ENCODE data around the gene LARP4. TPM values are rescaled to one million over a fixed set of nuclear protein-coding genes. Genes with fewer than 3 reads are reported as not detected.
"Not testable (repeated sequence)": the region's sequence is repeated elsewhere in the genome, so short reads cannot be mapped to it uniquely, and the experiment has no call there.

The LARP4 gene
- total RNA-seq, 1 donor from 2014 or later = 117 TPM

- intact Hi-C loops (cut with micrococcal nuclease) = no loop called here
- Mint-ChIP-seq H3K4me3 (no peak overlapping the region), H3K36me3 (ENCODE audit: low read depth) (no peaks in the 10 kb centered on the region), H3K4me1 (no peaks in the 10 kb centered on the region), H3K27me3 (no peaks in the 10 kb centered on the region), H3K9me3 (no peaks in the 10 kb centered on the region), H3K27ac (no peak overlapping the region)
- DNase-seq = no peak
Observed at GRCh38 chr12:50387972-50388478, 12.7 kb upstream of the LARP4 start.

- not testable (repeated sequence) for H3K27me3 Mint-ChIP-seq
Observed at GRCh38 chr12:50388793-50389192, 11.9 kb upstream of the LARP4 start.

GRCh38 chr12:50390316-50390741 is 10.4 kb upstream of the LARP4 start:
- H3K27ac Mint-ChIP-seq = no peak overlapping the region
- H3K27me3 Mint-ChIP-seq = no peaks in the 10 kb centered on the region
- DNase-seq = no peak
- no peaks in the 10 kb centered on the region for H3K4me1 Mint-ChIP-seq
- no peak overlapping the region for H3K4me3 Mint-ChIP-seq
- H3K36me3 Mint-ChIP-seq (ENCODE audit: low read depth) = no peaks in the 10 kb centered on the region
- intact Hi-C loops (cut with micrococcal nuclease) = no loop called here
- no peaks in the 10 kb centered on the region for H3K9me3 Mint-ChIP-seq

More at GRCh38 chr12:50388793-50389192, 11.9 kb upstream of the LARP4 start:
- intact Hi-C loops (cut with micrococcal nuclease); H3K36me3 Mint-ChIP-seq (ENCODE audit: low read depth); H3K9me3 Mint-ChIP-seq; H3K27ac Mint-ChIP-seq; H3K4me1 Mint-ChIP-seq; H3K4me3 Mint-ChIP-seq; DNase-seq: not testable (repeated sequence)

- Mint-ChIP-seq H3K9me3 (no peaks in the 10 kb centered on the region), H3K4me3 (no peak overlapping the region), H3K36me3 (ENCODE audit: low read depth) (no peaks in the 10 kb centered on the region), H3K27ac (no peak overlapping the region), H3K4me1 (no peaks in the 10 kb centered on the region), H3K27me3 (peaks cover 6% of the 10 kb centered on the region)
- no peak for DNase-seq
- intact Hi-C loops (cut with micrococcal nuclease) = no loop called here
Observed at GRCh38 chr12:50394469-50395029, 6.1 kb upstream of the LARP4 start.

- H3K4me3 Mint-ChIP-seq = no peak overlapping the region
- H3K36me3 Mint-ChIP-seq (ENCODE audit: low read depth) = peaks cover 9% of the 10 kb centered on the region
- DNase-seq = no peak
- peaks cover 2% of the 10 kb centered on the region for H3K4me1 Mint-ChIP-seq
- no peaks in the 10 kb centered on the region for H3K9me3 Mint-ChIP-seq
- H3K27me3 Mint-ChIP-seq = peaks cover 6% of the 10 kb centered on the region
- intact Hi-C loops (cut with micrococcal nuclease) = no loop called here
- no peak overlapping the region for H3K27ac Mint-ChIP-seq
Observed at GRCh38 chr12:50397117-50397650, 3.5 kb upstream of the LARP4 start.

GRCh38 chr12:50398931-50399330 is 1.8 kb upstream of the LARP4 start:
- peaks cover 23% of the 10 kb centered on the region for H3K36me3 Mint-ChIP-seq (ENCODE audit: low read depth)

GRCh38 chr12:50400104-50400637 is 514 bp upstream of the LARP4 start:
- peaks cover 12% of the 10 kb centered on the region for H3K4me1 Mint-ChIP-seq

More at GRCh38 chr12:50398931-50399330, 1.8 kb upstream of the LARP4 start:
- Mint-ChIP-seq H3K4me3 (peak overlapping the region; percentile 31), H3K27me3 (peaks cover 6% of the 10 kb centered on the region), H3K4me1 (peaks cover 10% of the 10 kb centered on the region), H3K27ac (no peak overlapping the region), H3K9me3 (no peaks in the 10 kb centered on the region)
- DNase-seq = no peak
- intact Hi-C loops (cut with micrococcal nuclease) = no loop called here

GRCh38 chr12:50401500-50402081 is 906 bp downstream of the LARP4 start:
- Mint-ChIP-seq H3K36me3 (ENCODE audit: low read depth) (peaks cover 26% of the 10 kb centered on the region), H3K27ac (peak overlapping the region; percentile 97), H3K4me3 (peak overlapping the region; percentile 99), H3K9me3 (no peaks in the 10 kb centered on the region), H3K4me1 (peaks cover 12% of the 10 kb centered on the region), H3K27me3 (peaks cover 1% of the 10 kb centered on the region)
- intact Hi-C loops (cut with micrococcal nuclease) = loop anchor here (2.0 to 10.0 kb wide), 4 partner anchors 191 to 646 kb away; partner anchors contain the start of genes CERS5, LETMD1 and SLC11A2
- no peak for DNase-seq

More at GRCh38 chr12:50400104-50400637, 514 bp upstream of the LARP4 start:
- no peak for DNase-seq
- H3K4me3 Mint-ChIP-seq = peak overlapping the region; percentile 99
- peaks cover 6% of the 10 kb centered on the region for H3K27me3 Mint-ChIP-seq
- H3K9me3 Mint-ChIP-seq = no peaks in the 10 kb centered on the region
- peak overlapping the region; percentile 97 for H3K27ac Mint-ChIP-seq
- peaks cover 25% of the 10 kb centered on the region for H3K36me3 Mint-ChIP-seq (ENCODE audit: low read depth)
- intact Hi-C loops (cut with micrococcal nuclease) = loop anchor here (1.0 to 10.0 kb wide), 5 partner anchors 117 to 647 kb away; partner anchors contain the start of genes CERS5, LETMD1, LIMA1 and SLC11A2

- no peak for DNase-seq
- intact Hi-C loops (cut with micrococcal nuclease) = loop anchor here (5.0 to 10.0 kb wide), 3 partner anchors 235 to 645 kb away; partner anchors contain the start of genes CERS5, LETMD1 and SLC11A2
- H3K27ac Mint-ChIP-seq = peak overlapping the region; percentile 97
- H3K27me3 Mint-ChIP-seq = no peaks in the 10 kb centered on the region
- H3K36me3 Mint-ChIP-seq (ENCODE audit: low read depth) = peaks cover 26% of the 10 kb centered on the region
- peak overlapping the region; percentile 99 for H3K4me3 Mint-ChIP-seq
- H3K9me3 Mint-ChIP-seq = no peaks in the 10 kb centered on the region
- peaks cover 12% of the 10 kb centered on the region for H3K4me1 Mint-ChIP-seq
Observed at GRCh38 chr12:50402264-50403000, 1.7 kb downstream of the LARP4 start.

GRCh38 chr12:50403001-50403440 is 2.3 kb downstream of the LARP4 start:
- peaks cover 29% of the 10 kb centered on the region for H3K36me3 Mint-ChIP-seq (ENCODE audit: low read depth)
- no peaks in the 10 kb centered on the region for H3K9me3 Mint-ChIP-seq
- intact Hi-C loops (cut with micrococcal nuclease) = loop anchor here (5.0 to 10.0 kb wide), 3 partner anchors 236 to 644 kb away; partner anchors contain the start of genes CERS5, LETMD1 and SLC11A2
- H3K27me3 Mint-ChIP-seq = no peaks in the 10 kb centered on the region
- no peak overlapping the region for H3K27ac Mint-ChIP-seq
- DNase-seq = no peak
- H3K4me3 Mint-ChIP-seq = peak overlapping the region; percentile 99
- H3K4me1 Mint-ChIP-seq = peaks cover 14% of the 10 kb centered on the region

GRCh38 chr12:50404307-50404706 is 3.6 kb downstream of the LARP4 start:
- H3K4me1 Mint-ChIP-seq = peaks cover 14% of the 10 kb centered on the region
- no peak overlapping the region for H3K4me3 Mint-ChIP-seq
- intact Hi-C loops (cut with micrococcal nuclease) = loop anchor here (5.0 to 10.0 kb wide), 3 partner anchors 237 to 643 kb away; partner anchors contain the start of genes CERS5, LETMD1 and SLC11A2
- peaks cover 34% of the 10 kb centered on the region for H3K36me3 Mint-ChIP-seq (ENCODE audit: low read depth)
- DNase-seq = no peak
- H3K27ac Mint-ChIP-seq = no peak overlapping the region
- no peaks in the 10 kb centered on the region for H3K27me3 Mint-ChIP-seq
- H3K9me3 Mint-ChIP-seq = no peaks in the 10 kb centered on the region

- Mint-ChIP-seq H3K9me3 (no peaks in the 10 kb centered on the region), H3K27me3 (no peaks in the 10 kb centered on the region), H3K27ac (no peak overlapping the region), H3K4me1 (peaks cover 11% of the 10 kb centered on the region), H3K4me3 (no peak overlapping the region), H3K36me3 (ENCODE audit: low read depth) (peaks cover 22% of the 10 kb centered on the region)
- intact Hi-C loops (cut with micrococcal nuclease) = no loop called here
- no peak for DNase-seq
Observed at GRCh38 chr12:50411051-50411660, 10.5 kb downstream of the LARP4 start.

GRCh38 chr12:50415899-50416479 is 15.3 kb downstream of the LARP4 start:
- Mint-ChIP-seq H3K36me3 (ENCODE audit: low read depth) (peaks cover 29% of the 10 kb centered on the region), H3K9me3 (no peaks in the 10 kb centered on the region), H3K4me1 (peaks cover 22% of the 10 kb centered on the region), H3K27me3 (no peaks in the 10 kb centered on the region), H3K27ac (no peak overlapping the region), H3K4me3 (no peak overlapping the region)
- intact Hi-C loops (cut with micrococcal nuclease) = no loop called here
- no peak for DNase-seq
